Peyer's patch (tissue), 4 donors: ENCODE measurements around the gene PPDPF.

Source experiments
- CTCF ChIP-seq, 6 experiments: fragments of 450-650 bp in 4 of 6; fragments of 200-600 bp in 2 of 6; sonication (generic) in 1 of 6; IDR thresholded peaks; one replicate each; pipeline ENCODE4 v1.5.1; 2017 to 2019; ENCODE audit warnings: antibody characterized with exemption in 6 of 6, mild to moderate bottlenecking in 3 of 6, moderate library complexity in 1 of 6
- POLR2A ChIP-seq, 2 donors: fragments of 450-650 bp; IDR thresholded peaks; one replicate each; pipeline ENCODE4 v1.5.1; 2017; ENCODE audit warnings: antibody characterized with exemption in 2 of 2, mild to moderate bottlenecking in 2 of 2, moderate library complexity in 2 of 2

- no peak for TF ChIP-seq CTCF (IDR thresholded peaks at IDR 0.05)
- no peak for TF ChIP-seq POLR2A (IDR thresholded peaks at IDR 0.05)
Measured at GRCh38 chr20:63541371-63541770, 20.8 kb downstream of the PPDPF start.
